Measurements from ENCODE around the gene GALNT16. TPM values are rescaled to one million over a fixed set of nuclear protein-coding genes. Genes with fewer than 3 reads are reported as not detected.
"Not testable (repeated sequence)": the region's sequence is repeated elsewhere in the genome, so short reads cannot be mapped to it uniquely, and the experiment has no call there.

Gene GALNT16
- 1.2 and 2.0 TPM in 2 replicates for total RNA-seq (2014; rRNA removed; shearing (Covaris generic))

- peak; percentile 90 for DNase-seq
- Histone ChIP-seq H3K4me3 (ENCODE audit: insufficient read depth, low read depth, low read length) (peak within 1 kb of the TSS; percentile 73), H3K27me3 (ENCODE audit: control insufficient read depth, insufficient read depth, low read length) (peaks cover 55% of the 10 kb centered on the region), H3K36me3 (replicated peaks; ENCODE audit: control insufficient read depth, insufficient read depth, low read length) (no peaks in the 10 kb centered on the region)
These were observed at the start of gene GALNT16 for GRCh38 chr14:69259527-69260189. TSS of gene GALNT16 (plus strand) at chr14:69260158. CDS start at chr14:69260291, 133 bp downstream.

- no peaks in the 10 kb centered on the region for H3K27me3 ChIP-seq (ENCODE audit: control insufficient read depth, insufficient read depth, low read length)
- H3K36me3 ChIP-seq (replicated peaks; ENCODE audit: control insufficient read depth, insufficient read depth, low read length) = peaks cover 7% of the 10 kb centered on the region
These were observed 45.6 kb upstream of the GALNT16 start for GRCh38 chr14:69214393-69214792.

GRCh38 chr14:69217663-69218062 is 42.3 kb upstream of the GALNT16 start:
- not testable (repeated sequence) for H3K4me3 ChIP-seq (ENCODE audit: insufficient read depth, low read depth, low read length); DNase-seq; H3K36me3 ChIP-seq (replicated peaks; ENCODE audit: control insufficient read depth, insufficient read depth, low read length); H3K27me3 ChIP-seq (ENCODE audit: control insufficient read depth, insufficient read depth, low read length)

More at GRCh38 chr14:69214393-69214792, 45.6 kb upstream of the GALNT16 start:
- no peak for DNase-seq
- no peak overlapping the region for H3K4me3 ChIP-seq (ENCODE audit: insufficient read depth, low read depth, low read length)

GRCh38 chr14:69224946-69225345 is 35.0 kb upstream of the GALNT16 start:
- Histone ChIP-seq H3K4me3 (ENCODE audit: insufficient read depth, low read depth, low read length) (no peak overlapping the region), H3K27me3 (ENCODE audit: control insufficient read depth, insufficient read depth, low read length) (no peaks in the 10 kb centered on the region)

GRCh38 chr14:69226178-69226577 is 33.8 kb upstream of the GALNT16 start:
- Histone ChIP-seq H3K27me3 (ENCODE audit: control insufficient read depth, insufficient read depth, low read length) (no peaks in the 10 kb centered on the region), H3K4me3 (ENCODE audit: insufficient read depth, low read depth, low read length) (no peak overlapping the region), H3K36me3 (replicated peaks; ENCODE audit: control insufficient read depth, insufficient read depth, low read length) (no peaks in the 10 kb centered on the region; the same call in none of the 2 replicates)
- no peak for DNase-seq

More at GRCh38 chr14:69224946-69225345, 35.0 kb upstream of the GALNT16 start:
- H3K36me3 ChIP-seq (replicated peaks; ENCODE audit: control insufficient read depth, insufficient read depth, low read length) = no peaks in the 10 kb centered on the region
- DNase-seq = no peak

GRCh38 chr14:69226736-69227135 is 33.2 kb upstream of the GALNT16 start:
- no peak for DNase-seq

GRCh38 chr14:69231486-69231885 is 28.5 kb upstream of the GALNT16 start:
- no peaks in the 10 kb centered on the region for H3K27me3 ChIP-seq (ENCODE audit: control insufficient read depth, insufficient read depth, low read length)
- DNase-seq = no peak
- peaks cover 7% of the 10 kb centered on the region for H3K36me3 ChIP-seq (replicated peaks; ENCODE audit: control insufficient read depth, insufficient read depth, low read length)
- H3K4me3 ChIP-seq (ENCODE audit: insufficient read depth, low read depth, low read length) = no peak overlapping the region

More at GRCh38 chr14:69226736-69227135, 33.2 kb upstream of the GALNT16 start:
- Histone ChIP-seq H3K27me3 (ENCODE audit: control insufficient read depth, insufficient read depth, low read length) (no peaks in the 10 kb centered on the region), H3K36me3 (replicated peaks; ENCODE audit: control insufficient read depth, insufficient read depth, low read length) (no peaks in the 10 kb centered on the region; the same call in none of the 2 replicates), H3K4me3 (ENCODE audit: insufficient read depth, low read depth, low read length) (no peak overlapping the region)

GRCh38 chr14:69232388-69232787 is 27.6 kb upstream of the GALNT16 start:
- Histone ChIP-seq H3K27me3 (ENCODE audit: control insufficient read depth, insufficient read depth, low read length) (no peaks in the 10 kb centered on the region), H3K4me3 (ENCODE audit: insufficient read depth, low read depth, low read length) (no peak overlapping the region), H3K36me3 (replicated peaks; ENCODE audit: control insufficient read depth, insufficient read depth, low read length) (peaks cover 11% of the 10 kb centered on the region)
- no peak for DNase-seq

GRCh38 chr14:69234106-69234505 is 25.9 kb upstream of the GALNT16 start:
- Histone ChIP-seq H3K27me3 (ENCODE audit: control insufficient read depth, insufficient read depth, low read length) (no peaks in the 10 kb centered on the region), H3K36me3 (replicated peaks; ENCODE audit: control insufficient read depth, insufficient read depth, low read length) (peaks cover 17% of the 10 kb centered on the region), H3K4me3 (ENCODE audit: insufficient read depth, low read depth, low read length) (no peak overlapping the region)
- no peak for DNase-seq

GRCh38 chr14:69235708-69236107 is 24.2 kb upstream of the GALNT16 start:
- H3K4me3 ChIP-seq (ENCODE audit: insufficient read depth, low read depth, low read length) = no peak overlapping the region
- DNase-seq = no peak
- H3K36me3 ChIP-seq (replicated peaks; ENCODE audit: control insufficient read depth, insufficient read depth, low read length) = peaks cover 20% of the 10 kb centered on the region
- no peaks in the 10 kb centered on the region for H3K27me3 ChIP-seq (ENCODE audit: control insufficient read depth, insufficient read depth, low read length)

- DNase-seq = no peak
- Histone ChIP-seq H3K36me3 (replicated peaks; ENCODE audit: control insufficient read depth, insufficient read depth, low read length) (peaks cover 23% of the 10 kb centered on the region), H3K27me3 (ENCODE audit: control insufficient read depth, insufficient read depth, low read length) (no peaks in the 10 kb centered on the region), H3K4me3 (ENCODE audit: insufficient read depth, low read depth, low read length) (no peak overlapping the region)
These were observed 22.8 kb upstream of the GALNT16 start for GRCh38 chr14:69237142-69237541.

GRCh38 chr14:69237584-69237983 is 22.4 kb upstream of the GALNT16 start:
- Histone ChIP-seq H3K36me3 (replicated peaks; ENCODE audit: control insufficient read depth, insufficient read depth, low read length) (peaks cover 23% of the 10 kb centered on the region), H3K27me3 (ENCODE audit: control insufficient read depth, insufficient read depth, low read length) (no peaks in the 10 kb centered on the region), H3K4me3 (ENCODE audit: insufficient read depth, low read depth, low read length) (no peak overlapping the region)
- no peak for DNase-seq

- DNase-seq = no peak
- no peaks in the 10 kb centered on the region for H3K27me3 ChIP-seq (ENCODE audit: control insufficient read depth, insufficient read depth, low read length)
- H3K4me3 ChIP-seq (ENCODE audit: insufficient read depth, low read depth, low read length) = no peak overlapping the region
- peaks cover 23% of the 10 kb centered on the region for H3K36me3 ChIP-seq (replicated peaks; ENCODE audit: control insufficient read depth, insufficient read depth, low read length)
These were observed 21.1 kb upstream of the GALNT16 start for GRCh38 chr14:69238883-69239282.

GRCh38 chr14:69240527-69241173 is 19.3 kb upstream of the GALNT16 start:
- Histone ChIP-seq H3K4me3 (ENCODE audit: insufficient read depth, low read depth, low read length) (no peak overlapping the region), H3K36me3 (replicated peaks; ENCODE audit: control insufficient read depth, insufficient read depth, low read length) (peaks cover 21% of the 10 kb centered on the region), H3K27me3 (ENCODE audit: control insufficient read depth, insufficient read depth, low read length) (no peaks in the 10 kb centered on the region)
- DNase-seq = no peak

- H3K4me3 ChIP-seq (ENCODE audit: insufficient read depth, low read depth, low read length) = no peak overlapping the region
- DNase-seq = no peak
- no peaks in the 10 kb centered on the region for H3K27me3 ChIP-seq (ENCODE audit: control insufficient read depth, insufficient read depth, low read length)
- peaks cover 15% of the 10 kb centered on the region for H3K36me3 ChIP-seq (replicated peaks; ENCODE audit: control insufficient read depth, insufficient read depth, low read length)
These were observed 18.4 kb upstream of the GALNT16 start for GRCh38 chr14:69241577-69241976.
